ENCODE results near the gene SNTG2.

- no peak for TF ChIP-seq POLR2AphosphoS5 (IDR thresholded peaks at IDR 0.05; ENCODE audit: low read depth, low read length)
- TF ChIP-seq, protein P1, sequence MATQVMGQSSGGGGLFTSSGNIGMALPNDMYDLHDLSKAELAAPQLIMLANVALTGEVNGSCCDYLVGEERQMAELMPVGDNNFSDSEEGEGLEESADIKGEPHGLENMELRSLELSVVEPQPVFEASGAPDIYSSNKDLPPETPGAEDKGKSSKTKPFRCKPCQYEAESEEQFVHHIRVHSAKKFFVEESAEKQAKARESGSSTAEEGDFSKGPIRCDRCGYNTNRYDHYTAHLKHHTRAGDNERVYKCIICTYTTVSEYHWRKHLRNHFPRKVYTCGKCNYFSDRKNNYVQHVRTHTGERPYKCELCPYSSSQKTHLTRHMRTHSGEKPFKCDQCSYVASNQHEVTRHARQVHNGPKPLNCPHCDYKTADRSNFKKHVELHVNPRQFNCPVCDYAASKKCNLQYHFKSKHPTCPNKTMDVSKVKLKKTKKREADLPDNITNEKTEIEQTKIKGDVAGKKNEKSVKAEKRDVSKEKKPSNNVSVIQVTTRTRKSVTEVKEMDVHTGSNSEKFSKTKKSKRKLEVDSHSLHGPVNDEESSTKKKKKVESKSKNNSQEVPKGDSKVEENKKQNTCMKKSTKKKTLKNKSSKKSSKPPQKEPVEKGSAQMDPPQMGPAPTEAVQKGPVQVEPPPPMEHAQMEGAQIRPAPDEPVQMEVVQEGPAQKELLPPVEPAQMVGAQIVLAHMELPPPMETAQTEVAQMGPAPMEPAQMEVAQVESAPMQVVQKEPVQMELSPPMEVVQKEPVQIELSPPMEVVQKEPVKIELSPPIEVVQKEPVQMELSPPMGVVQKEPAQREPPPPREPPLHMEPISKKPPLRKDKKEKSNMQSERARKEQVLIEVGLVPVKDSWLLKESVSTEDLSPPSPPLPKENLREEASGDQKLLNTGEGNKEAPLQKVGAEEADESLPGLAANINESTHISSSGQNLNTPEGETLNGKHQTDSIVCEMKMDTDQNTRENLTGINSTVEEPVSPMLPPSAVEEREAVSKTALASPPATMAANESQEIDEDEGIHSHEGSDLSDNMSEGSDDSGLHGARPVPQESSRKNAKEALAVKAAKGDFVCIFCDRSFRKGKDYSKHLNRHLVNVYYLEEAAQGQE (IDR thresholded peaks at IDR 0.05; ENCODE audit: insufficient read depth in 1 of 2, low read depth in 2 of 2, low read length in 2 of 2): no peak
- no peak for TF ChIP-seq SIN3A (IDR thresholded peaks at IDR 0.05; ENCODE audit: borderline replicate concordance, insufficient read depth, low read length)
- no peak for TF ChIP-seq FOXP2 (optimal IDR thresholded peaks at IDR 0.05; ENCODE audit: borderline replicate concordance, extremely low read depth, extremely low read length, insufficient read depth)
- no peak for TF ChIP-seq TAF1 (IDR thresholded peaks at IDR 0.05; ENCODE audit: borderline replicate concordance, insufficient read depth, low read length)
Measured at GRCh38 chr2:1125217-1125616, 174.6 kb downstream of the SNTG2 start.
